Measurements from ENCODE around the gene ZC3H11A.
A peak's percentile ranks its signal among the peaks of the same experiment; 100 is the strongest.
"Not testable (repeated sequence)": the region's sequence is repeated elsewhere in the genome, so short reads cannot be mapped to it uniquely, and the experiment has no call there.

Gene ZC3H11A

GRCh38 chr1:203781962-203782361, 13.5 kb upstream of the ZC3H11A start:
- DNase-seq (ENCODE audit: low read depth in 2 of 2) = no peak

- no peak for DNase-seq (ENCODE audit: low read depth in 2 of 2)
Observed at GRCh38 chr1:203789966-203790365, 5.5 kb upstream of the ZC3H11A start.

GRCh38 chr1:203791498-203791897, 3.9 kb upstream of the ZC3H11A start:
- no peak for DNase-seq (ENCODE audit: low read depth in 2 of 2)

GRCh38 chr1:203792486-203792885, 2.9 kb upstream of the ZC3H11A start:
- no peak for DNase-seq (ENCODE audit: low read depth in 2 of 2)

- not testable (repeated sequence) for DNase-seq (ENCODE audit: low read depth in 2 of 2)
Observed at GRCh38 chr1:203793561-203793960, 1.9 kb upstream of the ZC3H11A start.

- DNase-seq (ENCODE audit: low read depth in 2 of 2) = no peak
Observed at GRCh38 chr1:203794764-203795440, 521 bp upstream of the ZC3H11A start.

GRCh38 chr1:203796236-203796605, 798 bp downstream of the ZC3H11A start:
- peak in 1 of 2 experiments; percentile 10 for DNase-seq (ENCODE audit: low read depth in 2 of 2)

- no peak for DNase-seq (ENCODE audit: low read depth in 2 of 2)
Observed at GRCh38 chr1:203797216-203797615, 1.8 kb downstream of the ZC3H11A start.

- DNase-seq (ENCODE audit: low read depth in 2 of 2) = no peak
Observed at GRCh38 chr1:203797948-203798655, 2.7 kb downstream of the ZC3H11A start.

- no peak for DNase-seq (ENCODE audit: low read depth in 2 of 2)
Observed at GRCh38 chr1:203799157-203799556, 3.7 kb downstream of the ZC3H11A start.

GRCh38 chr1:203799971-203800370, 4.5 kb downstream of the ZC3H11A start:
- no peak for DNase-seq (ENCODE audit: low read depth in 2 of 2)

GRCh38 chr1:203805689-203806088, 10.3 kb downstream of the ZC3H11A start:
- no peak for DNase-seq (ENCODE audit: low read depth in 2 of 2)

- DNase-seq (ENCODE audit: low read depth in 2 of 2) = peak in 1 of 2 experiments; percentile 16
Observed at GRCh38 chr1:203807196-203807595, 11.8 kb downstream of the ZC3H11A start.

GRCh38 chr1:203813581-203814341, 18.3 kb downstream of the ZC3H11A start:
- DNase-seq (ENCODE audit: low read depth in 2 of 2) = no peak

- no peak for DNase-seq (ENCODE audit: low read depth in 2 of 2)
Observed at GRCh38 chr1:203818399-203818798, 23.0 kb downstream of the ZC3H11A start.

GRCh38 chr1:203823306-203823705, 27.9 kb downstream of the ZC3H11A start:
- peak in 1 of 2 experiments; percentile 8 for DNase-seq (ENCODE audit: low read depth in 2 of 2)

- DNase-seq (ENCODE audit: low read depth in 2 of 2) = no peak
Observed at GRCh38 chr1:203826175-203826574, 30.8 kb downstream of the ZC3H11A start.

- no peak for DNase-seq (ENCODE audit: low read depth in 2 of 2)
Observed at GRCh38 chr1:203828002-203828401, 32.6 kb downstream of the ZC3H11A start.

GRCh38 chr1:203828503-203828902, 33.1 kb downstream of the ZC3H11A start:
- DNase-seq (ENCODE audit: low read depth in 2 of 2) = no peak

GRCh38 chr1:203829247-203829646, 33.8 kb downstream of the ZC3H11A start:
- not testable (repeated sequence) for DNase-seq (ENCODE audit: low read depth in 2 of 2)

GRCh38 chr1:203835476-203835875, 40.1 kb downstream of the ZC3H11A start:
- no peak for DNase-seq (ENCODE audit: low read depth in 2 of 2)

GRCh38 chr1:203839081-203839480, 43.7 kb downstream of the ZC3H11A start:
- DNase-seq (ENCODE audit: low read depth in 2 of 2) = peak; percentile 74 to 76

Measured in fibroblast of skin of left biceps (primary cell).